Ascending aorta (tissue), 2 donors: ENCODE results near the gene COG4. TPM values are rescaled to one million over a fixed set of nuclear protein-coding genes. Genes with fewer than 3 reads are reported as not detected.
"Not testable (repeated sequence)": the region's sequence is repeated elsewhere in the genome, so short reads cannot be mapped to it uniquely, and the experiment has no call there.

ENCODE experiments used
- DNase-seq, 2 donors: peaks; one replicate each; pipeline ENCODE4 v3.0.0-alpha.2; 2019; ENCODE audit warnings: low spot score in 2 of 2
- H3K27ac ChIP-seq, 2 donors: fragments of 200-600 bp; sonication (generic); one replicate each; pipeline ENCODE4 v1.5.1; 2016 to 2017; ENCODE audit warnings: mild to moderate bottlenecking in 1 of 2
- H3K27me3 ChIP-seq: fragments of 200-600 bp; sonication (generic); one replicate; pipeline ENCODE4 v1.5.1; 2017
- H3K36me3 ChIP-seq, 2 donors: fragments of 200-600 bp; sonication (generic); one replicate each; pipeline ENCODE4 v1.5.1; 2016
- H3K4me1 ChIP-seq, 2 donors: fragments of 200-600 bp; sonication (generic); one replicate each; pipeline ENCODE4 v1.5.1; 2016 to 2017; ENCODE audit warnings: mild to moderate bottlenecking in 1 of 2
- H3K4me3 ChIP-seq, 2 donors: fragments of 200-600 bp; sonication (generic); one replicate each; pipeline ENCODE4 v1.5.1; 2016 to 2017; ENCODE audit warnings: mild to moderate bottlenecking in 1 of 2
- H3K9me3 ChIP-seq, 2 donors: fragments of 200-600 bp; sonication (generic); one replicate each; pipeline ENCODE4 v1.5.1; 2016
- intact Hi-C: fragments of 100-400 bp; cut with DNase I; formaldehyde crosslinking; loops from one replicate; pipeline ENCODE4 v1.15.1; 2023
- total RNA-seq: library from RNA; depleted of rRNA; stranded (reverse); fragments of >200 nt; gene quantifications from one replicate; pipeline ENCODE4 v1.1.0, GENCODE V29; 2016
- TF ChIP-seq, protein P1 (sequence below), 3 experiments: fragments of 200-600 bp in 2 of 3; fragments of 450-650 bp in 1 of 3; sonication (generic) in 2 of 3; IDR thresholded peaks; one replicate each; pipeline ENCODE4 v1.5.1; 2016 to 2019; ENCODE audit warnings: antibody characterized with exemption in 3 of 3, mild to moderate bottlenecking in 1 of 3, moderate library complexity in 1 of 3

The COG4 gene
- total RNA-seq, 1 donor from 2014 or later: 59.1 TPM

DNA sequence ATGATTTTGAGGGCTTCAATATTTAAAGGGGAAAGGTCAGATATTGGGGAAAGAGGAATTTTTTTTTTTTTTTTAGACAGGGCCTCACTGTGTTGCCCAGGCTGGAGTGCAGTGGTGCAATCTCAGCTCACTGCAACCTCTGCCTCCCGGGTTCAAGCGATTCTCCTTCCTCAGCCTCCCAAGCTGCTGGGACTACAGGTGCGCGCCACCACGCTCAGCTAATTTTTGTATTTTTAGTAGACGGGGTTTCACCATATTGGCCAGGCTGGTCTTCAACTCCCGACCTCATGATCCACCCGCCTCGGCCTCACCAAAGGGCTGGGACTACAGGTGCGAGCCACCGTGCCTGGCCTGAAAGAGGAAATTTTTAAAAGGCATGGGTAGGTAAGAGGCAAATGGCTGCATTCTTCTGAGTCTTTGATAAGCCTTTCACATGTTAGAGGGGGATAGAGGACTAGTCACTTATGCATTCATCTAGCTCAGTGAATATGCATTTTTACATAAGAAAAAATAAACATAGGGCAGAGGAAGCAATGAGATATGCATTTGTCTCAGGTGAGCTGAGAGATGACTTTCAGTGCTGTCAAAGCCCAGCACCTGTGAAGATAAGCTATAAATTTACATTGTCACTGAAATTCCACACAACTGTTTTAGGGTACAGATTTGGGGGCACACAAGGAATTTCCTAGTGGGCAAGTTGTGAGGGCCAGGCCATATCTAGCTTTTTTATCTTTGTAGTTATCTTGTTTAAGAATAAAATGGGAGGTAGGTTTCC lies 70.0 kb downstream of the COG4 start:
- no peaks in the 10 kb centered on the region for H3K36me3 ChIP-seq
- no peak overlapping the region for H3K27ac ChIP-seq
- peaks cover 0 to 6% of the 10 kb centered on the region in 2 donors for H3K4me1 ChIP-seq
- peak overlapping the region; percentile 87 to 97 for H3K4me3 ChIP-seq
- TF ChIP-seq, protein P1, sequence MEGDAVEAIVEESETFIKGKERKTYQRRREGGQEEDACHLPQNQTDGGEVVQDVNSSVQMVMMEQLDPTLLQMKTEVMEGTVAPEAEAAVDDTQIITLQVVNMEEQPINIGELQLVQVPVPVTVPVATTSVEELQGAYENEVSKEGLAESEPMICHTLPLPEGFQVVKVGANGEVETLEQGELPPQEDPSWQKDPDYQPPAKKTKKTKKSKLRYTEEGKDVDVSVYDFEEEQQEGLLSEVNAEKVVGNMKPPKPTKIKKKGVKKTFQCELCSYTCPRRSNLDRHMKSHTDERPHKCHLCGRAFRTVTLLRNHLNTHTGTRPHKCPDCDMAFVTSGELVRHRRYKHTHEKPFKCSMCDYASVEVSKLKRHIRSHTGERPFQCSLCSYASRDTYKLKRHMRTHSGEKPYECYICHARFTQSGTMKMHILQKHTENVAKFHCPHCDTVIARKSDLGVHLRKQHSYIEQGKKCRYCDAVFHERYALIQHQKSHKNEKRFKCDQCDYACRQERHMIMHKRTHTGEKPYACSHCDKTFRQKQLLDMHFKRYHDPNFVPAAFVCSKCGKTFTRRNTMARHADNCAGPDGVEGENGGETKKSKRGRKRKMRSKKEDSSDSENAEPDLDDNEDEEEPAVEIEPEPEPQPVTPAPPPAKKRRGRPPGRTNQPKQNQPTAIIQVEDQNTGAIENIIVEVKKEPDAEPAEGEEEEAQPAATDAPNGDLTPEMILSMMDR (IDR thresholded peaks at IDR 0.05): no peak
- DNase-seq: no peak
- no peaks in the 10 kb centered on the region for H3K27me3 ChIP-seq
- intact Hi-C loops: no loop called here
- no peaks in the 10 kb centered on the region for H3K9me3 ChIP-seq

DNA sequence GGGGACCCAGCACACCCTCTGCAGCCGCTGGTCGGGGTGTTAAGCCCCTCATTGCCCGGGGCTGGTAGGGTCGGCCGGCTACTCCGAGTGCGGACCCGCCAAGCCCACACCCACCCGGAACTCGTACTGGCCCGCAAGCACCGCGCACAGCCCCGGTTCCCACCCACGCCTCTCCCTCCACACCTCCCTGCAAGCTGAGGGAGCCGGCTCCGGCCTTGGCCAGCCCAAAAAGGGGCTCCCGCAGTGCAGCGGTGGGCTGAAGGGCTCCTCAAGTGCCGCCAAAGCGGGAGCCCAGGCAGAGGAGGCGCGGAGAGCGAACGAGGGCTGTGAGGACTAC lies 72.4 kb downstream of the COG4 start:
- H3K4me3 ChIP-seq: peak overlapping the region in 1 of 2 donors; percentile 53
- H3K27me3 ChIP-seq, intact Hi-C loops, H3K36me3 ChIP-seq, H3K9me3 ChIP-seq, H3K4me1 ChIP-seq, H3K27ac ChIP-seq, DNase-seq: not testable (repeated sequence)

DNA sequence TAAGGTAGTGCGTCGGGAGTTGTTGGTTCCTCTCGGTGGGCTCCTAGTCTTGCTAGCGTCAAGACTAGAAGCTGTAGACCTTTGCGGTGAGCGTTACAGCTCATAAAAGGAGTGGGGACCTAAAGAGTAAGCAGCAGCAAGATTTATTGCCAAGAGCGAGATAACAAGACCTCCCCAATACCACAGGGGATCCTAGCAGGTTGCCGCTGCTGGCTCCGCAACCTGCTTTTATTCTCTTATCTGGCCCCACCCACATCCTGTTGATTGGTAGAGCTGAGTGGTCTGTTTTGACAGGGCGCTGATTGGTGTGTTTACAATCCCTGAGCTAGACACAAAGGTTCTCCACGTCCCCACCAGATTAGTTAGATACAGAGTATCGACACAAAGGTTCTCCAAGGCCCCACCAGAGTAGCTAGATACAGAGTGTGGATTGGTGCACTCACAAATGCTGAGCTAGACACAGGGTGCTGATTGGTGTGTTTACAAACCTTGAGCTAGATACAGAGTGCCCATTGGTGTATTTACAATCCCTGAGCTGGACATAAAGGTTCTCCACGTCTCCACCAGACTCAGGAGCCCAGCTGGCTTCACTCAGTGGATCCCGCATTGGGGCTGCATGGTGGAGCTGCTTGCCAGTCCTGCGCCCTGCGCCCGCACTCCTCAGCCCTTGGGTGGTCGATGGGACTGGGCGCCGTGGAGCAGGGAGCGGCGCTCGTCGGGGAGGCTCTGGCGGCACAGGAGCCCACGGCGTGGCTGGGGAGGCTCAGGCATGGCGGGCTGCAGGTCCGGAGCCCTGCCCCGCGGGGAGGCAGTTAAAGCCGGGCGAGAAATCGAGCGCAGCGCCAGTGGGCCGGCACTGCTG lies 73.0 kb downstream of the COG4 start:
- H3K27ac ChIP-seq, intact Hi-C loops, H3K9me3 ChIP-seq, DNase-seq, H3K27me3 ChIP-seq, H3K4me1 ChIP-seq, H3K36me3 ChIP-seq: not testable (repeated sequence)
- H3K4me3 ChIP-seq: peak overlapping the region in 1 of 2 donors; percentile 53

DNA sequence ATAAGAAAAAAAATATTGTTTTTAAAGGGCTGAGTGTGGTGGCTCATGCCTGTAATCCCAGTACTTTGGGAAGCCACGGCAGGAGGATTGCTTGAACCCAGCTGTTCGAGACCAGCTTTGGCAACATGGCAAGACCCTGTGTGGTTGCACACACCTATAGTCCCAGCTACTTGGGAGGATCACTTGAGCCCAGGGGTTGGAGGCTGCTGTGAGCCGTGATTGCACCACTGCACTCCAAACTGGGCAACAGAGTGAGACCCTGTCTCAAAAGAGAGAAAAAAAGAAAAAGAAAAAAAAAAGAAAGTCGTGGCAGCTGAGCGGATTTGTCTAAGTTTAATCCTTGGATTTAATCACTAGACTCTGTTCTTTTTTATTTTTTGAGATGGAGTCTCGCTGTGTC lies 75.3 kb downstream of the COG4 start:
- Histone ChIP-seq H3K9me3 (no peaks in the 10 kb centered on the region), H3K4me3 (no peak overlapping the region), H3K36me3 (no peaks in the 10 kb centered on the region), H3K27ac (no peak overlapping the region), H3K27me3 (no peaks in the 10 kb centered on the region), H3K4me1 (no peaks in the 10 kb centered on the region)
- TF ChIP-seq, protein P1 (IDR thresholded peaks at IDR 0.05): no peak
- DNase-seq: no peak
- intact Hi-C loops: no loop called here

DNA sequence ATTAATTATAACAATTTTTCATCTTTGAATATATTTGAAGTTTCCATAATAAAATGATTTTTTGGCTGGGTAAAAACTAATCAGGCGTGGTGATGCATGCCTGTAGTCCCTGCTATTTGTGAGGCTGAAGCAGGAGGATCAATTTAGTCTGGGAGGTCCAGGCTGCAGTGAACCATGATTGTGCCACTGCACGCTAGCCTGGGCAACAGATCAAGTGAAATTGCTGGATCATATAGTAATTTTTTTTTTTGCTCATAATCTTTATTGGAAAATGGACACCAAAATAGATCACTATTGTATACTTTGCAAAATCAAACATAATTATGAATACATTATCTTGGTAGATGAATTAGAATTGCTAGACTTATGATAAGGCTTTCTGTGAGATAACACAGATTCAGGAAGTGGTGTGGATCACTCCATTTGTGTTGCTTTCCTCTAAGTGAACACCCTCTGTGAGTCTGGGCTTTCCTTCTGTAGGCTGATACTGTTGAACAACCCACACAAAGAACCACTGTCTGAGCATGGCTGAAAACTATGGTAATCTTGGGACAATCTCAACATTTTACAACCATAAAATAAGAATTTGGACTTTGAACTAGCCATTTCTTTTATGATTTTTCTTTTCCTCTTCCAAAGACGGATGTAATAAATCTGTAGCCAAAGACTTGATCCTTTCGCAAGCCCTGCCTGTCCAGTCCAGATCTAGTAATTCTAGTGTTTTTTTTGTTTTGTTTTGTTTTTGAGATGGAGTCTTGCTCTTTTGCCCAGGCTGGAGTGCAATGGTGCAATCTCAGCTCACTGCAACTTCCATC lies 78.9 kb downstream of the COG4 start:
- DNase-seq: no peak
- no peaks in the 10 kb centered on the region for H3K36me3 ChIP-seq
- no peaks in the 10 kb centered on the region for H3K27me3 ChIP-seq
- H3K9me3 ChIP-seq: no peaks in the 10 kb centered on the region
- H3K27ac ChIP-seq: no peak overlapping the region
- intact Hi-C loops: no loop called here
- no peak overlapping the region for H3K4me3 ChIP-seq
- TF ChIP-seq, protein P1 (IDR thresholded peaks at IDR 0.05): no peak
- peaks cover 0 to 3% of the 10 kb centered on the region in 2 donors for H3K4me1 ChIP-seq

DNA sequence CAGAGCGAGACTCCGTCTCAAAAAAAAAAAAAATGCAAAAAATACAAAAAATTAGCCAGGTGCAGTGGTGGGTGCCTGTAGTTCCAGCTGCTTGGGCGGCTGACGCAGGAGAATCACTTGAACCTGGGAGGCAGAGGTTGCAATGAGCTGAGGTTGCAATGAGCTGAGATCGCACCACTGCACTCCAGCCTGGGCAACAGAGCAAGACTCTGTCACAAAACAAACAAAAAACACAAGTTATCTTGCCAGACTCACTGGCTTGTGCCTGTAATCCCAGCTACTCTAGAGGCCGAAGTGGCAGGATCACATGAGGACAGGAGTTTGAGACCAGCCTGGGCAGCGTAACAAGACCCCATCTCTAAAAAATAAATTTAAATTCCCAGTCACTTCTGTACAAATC lies 81.0 kb downstream of the COG4 start:
- DNase-seq: no peak
- Histone ChIP-seq H3K27me3 (no peaks in the 10 kb centered on the region), H3K4me1 (peaks cover 0 to 5% of the 10 kb centered on the region in 2 donors), H3K4me3 (no peak overlapping the region), H3K27ac (no peak overlapping the region), H3K9me3 (no peaks in the 10 kb centered on the region), H3K36me3 (no peaks in the 10 kb centered on the region)
- TF ChIP-seq, protein P1 (IDR thresholded peaks at IDR 0.05): no peak
- intact Hi-C loops: no loop called here
